K562 (cell line): ENCODE measurements around the gene TLX2. TPM values are rescaled to one million over a fixed set of nuclear protein-coding genes. Genes with fewer than 3 reads are reported as not detected.

Source experiments
- ATAC-seq: fragments of 200-7000 bp; cut with Tn5 transposase; 3 replicates; pipeline ENCODE4 v1.9.1; 2020; ENCODE audit warnings: moderate library complexity
- BruUV-seq: library from RNA; stranded (reverse); fragments of 400-500 nt; replicated peaks from 2 replicates; lab custom pipeline; 2021; lab: Mats Ljungman, UMichigan
- CTCF ChIA-PET: fragments of 300-600 bp; formaldehyde crosslinking; extraction: SDS; loops from one replicate; lab custom pipeline; 2021; ENCODE audit warnings: low intra/inter-chr PET ratio; lab: Yijun Ruan, JAX
- POLR2A ChIA-PET: fragments of 300-600, 350-650 bp; sonication (Branson Sonifier 250); formaldehyde crosslinking; extraction: SDS; loops from one replicate; lab custom pipeline; 2021; ENCODE audit warnings: antibody characterized with exemption, inconsistent platforms; lab: Yijun Ruan, JAX
- DNase-seq, 4 experiments: peaks; one replicate each; pipeline versions ENCODE4 v3.0.0 to v3.0.0-alpha.2; 2011 to 2018; ENCODE audit warnings: low spot score in 3 of 4, mixed read lengths in 3 of 4; ENCODE audit errors: extremely low read depth in 1 of 4
- FAIRE-seq: peaks from 2 replicates; lab custom pipeline; 2011; peaks lifted over from hg19 to GRCh38; lab: Jason Lieb, UNC
- H2AFZ ChIP-seq: 2 replicates; pipeline ENCODE4 v1.6.0; 2011; ENCODE audit warnings: low read depth, low read length, control low read depth, inconsistent platforms
- H3K27ac ChIP-seq: fragments of 200-600 bp; 3 replicates; pipeline ENCODE4 v1.8.0; 2011; ENCODE audit warnings: low read depth, mild to moderate bottlenecking, control low read depth, inconsistent platforms, low read length, moderate library complexity, mixed read lengths; ENCODE audit errors: extremely low read depth
- H3K27me3 ChIP-seq, 2 experiments: fragments of 300-600 bp in 1 of 2; 2 replicates in 1 of 2; 3 replicates in 1 of 2; pipeline versions ENCODE4 v1.6.0 to v1.8.0; 2011; ENCODE audit warnings: inconsistent platforms in 2 of 2, low read length in 2 of 2, mild to moderate bottlenecking in 1 of 2, mixed read lengths in 1 of 2, moderate library complexity in 1 of 2; ENCODE audit not compliant: control insufficient read depth in 2 of 2, insufficient read depth in 2 of 2
- H3K36me3 ChIP-seq: fragments of 300-600 bp; 3 replicates; pipeline ENCODE4 v1.8.0; 2011; ENCODE audit warnings: mild to moderate bottlenecking, low read length, inconsistent platforms; ENCODE audit not compliant: control insufficient read depth, insufficient read depth
- H3K4me1 ChIP-seq, 2 experiments: fragments of 200-600 bp in 1 of 2; replicated peaks in 1 of 2; 2 replicates in 1 of 2; 3 replicates in 1 of 2; pipeline versions ENCODE4 v1.5.1 to v1.8.0; 2011; ENCODE audit warnings: inconsistent platforms in 2 of 2, low read length in 2 of 2, mild to moderate bottlenecking in 1 of 2, mixed read lengths in 1 of 2, moderate library complexity in 1 of 2; ENCODE audit not compliant: control insufficient read depth in 2 of 2, insufficient read depth in 2 of 2
- H3K4me2 ChIP-seq: 2 replicates; pipeline ENCODE4 v1.6.1; 2011; ENCODE audit warnings: low read length, control low read depth, inconsistent platforms, mixed read lengths; ENCODE audit not compliant: insufficient read depth
- H3K4me3 ChIP-seq: fragments of 200-600 bp; sonication (generic), shearing (Covaris generic); 2 replicates; pipeline ENCODE4 v1.5.1; 2016; ENCODE audit warnings: control low read depth, inconsistent platforms
- H3K79me2 ChIP-seq: fragments of 200-600 bp; 3 replicates; pipeline ENCODE4 v1.8.0; 2011; ENCODE audit warnings: low read length, inconsistent platforms; ENCODE audit not compliant: control insufficient read depth, insufficient read depth
- H3K9ac ChIP-seq, 2 experiments: 2 replicates each; pipeline versions ENCODE4 v1.6.0 to v1.6.1; 2011; ENCODE audit warnings: low read depth in 2 of 2, low read length in 2 of 2, control low read depth in 1 of 2, inconsistent platforms in 1 of 2, mild to moderate bottlenecking in 1 of 2, mixed read lengths in 1 of 2; ENCODE audit not compliant: insufficient read depth in 1 of 2
- H3K9me1 ChIP-seq: one replicate; pipeline ENCODE4 v1.6.0; 2011; ENCODE audit warnings: inconsistent platforms, mild to moderate bottlenecking, low read length, moderate library complexity; ENCODE audit not compliant: control insufficient read depth, insufficient read depth
- H3K9me3 ChIP-seq: replicated peaks from 2 replicates; pipeline ENCODE4 v1.5.1; 2011; ENCODE audit warnings: low read depth, low read length, inconsistent platforms; ENCODE audit not compliant: control insufficient read depth, insufficient read depth
- H4K20me1 ChIP-seq: replicated peaks from 2 replicates; pipeline ENCODE4 v1.6.1; 2011; ENCODE audit warnings: low read length, inconsistent platforms, mixed read lengths; ENCODE audit not compliant: control insufficient read depth, insufficient read depth
- BRCA1 ChIP-seq, 2 experiments: fragments of 450-650 bp in 1 of 2; sonication (generic) in 1 of 2; formaldehyde crosslinking in 1 of 2; IDR thresholded peaks; 2 replicates each; pipeline versions ENCODE4 v1.5.0 to v1.6.1; 2017 to 2020; ENCODE audit warnings: mild to moderate bottlenecking in 1 of 2, missing genetic modification reagents in 1 of 2
- COPS2 ChIP-seq: fragments of 450-650 bp; conservative IDR thresholded peaks from 2 replicates; pipeline ENCODE4 v1.6.1; 2016; ENCODE audit warnings: mild to moderate bottlenecking, moderate library complexity
- ELF2 ChIP-seq: fragments of 250-450 bp; sonication (Bioruptor Pico); IDR thresholded peaks from 2 replicates; pipeline ENCODE4 v1.5.0; 2021; ENCODE audit warnings: mild to moderate bottlenecking
- FOXJ3 ChIP-seq: sonication (generic); formaldehyde crosslinking; IDR thresholded peaks from 2 replicates; pipeline ENCODE4 v1.4.0; 2020; ENCODE audit warnings: mild to moderate bottlenecking, missing genetic modification reagents
- KDM4B ChIP-seq, 2 experiments: fragments of 450-650 bp in 1 of 2; sonication (generic) in 1 of 2; IDR thresholded peaks; 2 replicates each; pipeline ENCODE4 v1.6.1; 2016 to 2017; ENCODE audit warnings: borderline replicate concordance in 2 of 2, antibody characterized with exemption in 1 of 2, low read depth in 1 of 2, mild to moderate bottlenecking in 1 of 2
- MTA3 ChIP-seq: fragments of 450-650 bp; formaldehyde crosslinking; IDR thresholded peaks from 2 replicates; pipeline ENCODE4 v1.6.1; 2017; ENCODE audit warnings: mild to moderate bottlenecking, borderline replicate concordance
- MYNN ChIP-seq, 2 experiments: sonication (generic); formaldehyde crosslinking in 1 of 2; IDR thresholded peaks; 2 replicates each; pipeline versions ENCODE4 v1.5.0 to v1.6.1; 2016 to 2020; ENCODE audit warnings: antibody characterized with exemption in 1 of 2, missing genetic modification reagents in 1 of 2
- NR4A1 ChIP-seq, 2 experiments: fragments of 250-450 bp in 1 of 2; fragments of 450-650 bp in 1 of 2; sonication (Bioruptor Pico) in 1 of 2; IDR thresholded peaks; 2 replicates each; pipeline versions ENCODE4 v1.4.0 to v1.6.1; 2016 to 2020; ENCODE audit warnings: mild to moderate bottlenecking in 2 of 2, missing compliant biosample characterization in 1 of 2, missing genetic modification characterization in 1 of 2, moderate library complexity in 1 of 2
- SMAD1 ChIP-seq: fragments of 150-350 bp; IDR thresholded peaks from 2 replicates; pipeline ENCODE4 v1.6.1; 2014; ENCODE audit warnings: low read length, low read depth; ENCODE audit not compliant: partially characterized antibody
- TAL1 ChIP-seq: fragments of 450-650 bp; IDR thresholded peaks from 2 replicates; pipeline ENCODE4 v1.6.1; 2016; ENCODE audit warnings: mild to moderate bottlenecking
- ZNF217 ChIP-seq: sonication (generic); formaldehyde crosslinking; IDR thresholded peaks from 2 replicates; pipeline ENCODE4 v1.8.0; 2022; ENCODE audit warnings: mild to moderate bottlenecking, missing genetic modification reagents
- WGBS: fragments of 100-300 bp; shearing (Covaris generic); methylation state at CpG from one replicate; pipeline ENCODE4 v1.1.6; 2016; ENCODE audit warnings: low coverage, mixed read lengths; ENCODE audit not compliant: insufficient coverage; ENCODE audit errors: missing lambda C conversion rate; 5-methylcytosine and 5-hydroxymethylcytosine counted together
- in situ Hi-C: fragments of 300-500 bp; cut with MboI; formaldehyde crosslinking; loops from 4 replicates; pipeline ENCODE4 v1.15.0; 2018; ENCODE audit warnings: inconsistent platforms, mixed read lengths
- intact Hi-C: fragments of 100-400 bp; cut with micrococcal nuclease; formaldehyde crosslinking; loops from 2 replicates; pipeline ENCODE4 v1.14.2; 2022
- polyA plus RNA-seq, 8 experiments: library from polyadenylated mRNA; depleted of rRNA in 4 of 8; stranded (reverse) in 5 of 8; unstranded in 3 of 8; fragments of >200 nt; fragmentation: Nextera tagmentation in 2 of 8; fragmentation: Illumina TruSeq in 1 of 8; extraction: Ambion mirVana in 2 of 8; extraction: Trizol in 1 of 8; gene quantifications; 2 replicates each; pipeline versions ENCODE4 v1.2.1 to v1.2.3, GENCODE V29; 2011 to 2014; ENCODE audit warnings: inconsistent platforms in 1 of 8, missing spikeins in 1 of 8
- total RNA-seq, 7 experiments: library from RNA; depleted of rRNA in 6 of 7; stranded (reverse); fragments of >200 nt in 6 of 7; fragmentation: Illumina TruSeq in 2 of 7; extraction: Trizol in 2 of 7; gene quantifications; 2 replicates each; pipeline versions ENCODE4 v1.2.1 to v1.2.3, GENCODE V29; 2011 to 2021; ENCODE audit warnings: low replicate concordance in 1 of 7
- TF ChIP-seq, protein P1 (sequence below): fragments of 450-650 bp; conservative IDR thresholded peaks from 2 replicates; pipeline ENCODE4 v1.6.1; 2016; ENCODE audit warnings: missing genetic modification characterization, low read depth, mild to moderate bottlenecking, control low read depth, missing compliant biosample characterization
- TF ChIP-seq, protein P2 (sequence below): fragments of 450-650 bp; IDR thresholded peaks from 2 replicates; pipeline ENCODE4 v1.6.1; 2018; ENCODE audit warnings: mild to moderate bottlenecking, low read depth; ENCODE audit not compliant: partially characterized antibody

The TLX2 gene
- total and polyA plus RNA-seq, 9 of the 15 experiments (the other 6 are each of a cell fraction or from before 2014, with no cell fraction given): not detected

DNA sequence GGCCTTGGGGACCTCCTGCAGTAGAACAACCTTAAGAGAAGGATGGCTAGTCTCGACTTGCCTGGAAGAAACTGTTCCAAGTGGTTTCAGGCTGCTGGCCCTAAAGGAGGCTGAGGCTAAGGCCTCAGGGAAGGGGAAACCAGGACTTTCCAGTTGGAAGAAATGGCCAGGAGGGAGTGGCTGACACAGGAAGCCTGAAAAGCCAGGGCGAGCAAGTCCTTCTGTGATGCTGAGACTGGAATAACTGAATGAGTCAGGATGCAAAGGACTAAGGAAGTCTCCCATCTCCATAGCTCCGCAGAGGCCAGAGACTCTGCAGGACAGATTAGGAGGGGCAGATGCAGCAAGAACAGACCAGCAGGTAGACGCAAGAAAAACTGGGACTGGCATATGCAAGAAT is 22.9 kb downstream of the TLX2 start:
- FAIRE-seq (no peak), DNase-seq (no peak), ATAC-seq (no peak)
- Histone ChIP-seq H2AFZ (no peak overlapping the region), H3K4me2 (no peak overlapping the region), H3K9me1 (no peaks in the 10 kb centered on the region), H3K27ac (no peak overlapping the region), H3K4me1 (peaks cover 6 to 19% of the 10 kb centered on the region in 2 experiments; a peak in 4 of 5 replicates), H3K79me2 (peaks cover under 1% of the 10 kb centered on the region; the same call in 1 of the 3 replicates), H3K36me3 (peaks cover 16% of the 10 kb centered on the region), H3K9ac (no peak overlapping the region), H3K4me3 (no peak overlapping the region), H3K27me3 (no peaks in the 10 kb centered on the region), H3K9me3 (no peaks in the 10 kb centered on the region), H4K20me1 (no peaks in the 10 kb centered on the region)
- intact Hi-C loops: no loop called here
- WGBS: 19% methylated on average over 4 of the region's 4 CpGs
- BruUV-seq: no TSS peak
- CTCF ChIA-PET: no interaction called here
- POLR2A ChIA-PET: interaction anchor here (4.3 kb wide), 1 partner anchor 7 kb away, joined by 25 read pairs; the partner anchor contains the start of genes AUP1 and HTRA2
- TF ChIP-seq ELF2 (CRISPR knock-in tag) (no peak), KDM4B (IDR thresholded peaks at IDR 0.05; ENCODE audit: borderline replicate concordance in 2 of 2, low read depth in 1 of 2) (no peak), NR4A1 (CRISPR knock-in tag; IDR thresholded peaks at IDR 0.05) (no peak), NR4A1 (tag; IDR thresholded peaks at IDR 0.05) (no peak), ZNF217 (CRISPR knock-in tag) (no peak), TAL1 (no peak), FOXJ3 (CRISPR knock-in tag) (no peak), BRCA1 (IDR thresholded peaks at IDR 0.05) (no peak), BRCA1 (CRISPR knock-in tag; IDR thresholded peaks at IDR 0.05) (no peak), MTA3 (no peak), COPS2 (no peak), MYNN (IDR thresholded peaks at IDR 0.05) (no peak), MYNN (CRISPR knock-in tag; IDR thresholded peaks at IDR 0.05) (no peak), SMAD1 (no peak)
- TF ChIP-seq, protein P1, sequence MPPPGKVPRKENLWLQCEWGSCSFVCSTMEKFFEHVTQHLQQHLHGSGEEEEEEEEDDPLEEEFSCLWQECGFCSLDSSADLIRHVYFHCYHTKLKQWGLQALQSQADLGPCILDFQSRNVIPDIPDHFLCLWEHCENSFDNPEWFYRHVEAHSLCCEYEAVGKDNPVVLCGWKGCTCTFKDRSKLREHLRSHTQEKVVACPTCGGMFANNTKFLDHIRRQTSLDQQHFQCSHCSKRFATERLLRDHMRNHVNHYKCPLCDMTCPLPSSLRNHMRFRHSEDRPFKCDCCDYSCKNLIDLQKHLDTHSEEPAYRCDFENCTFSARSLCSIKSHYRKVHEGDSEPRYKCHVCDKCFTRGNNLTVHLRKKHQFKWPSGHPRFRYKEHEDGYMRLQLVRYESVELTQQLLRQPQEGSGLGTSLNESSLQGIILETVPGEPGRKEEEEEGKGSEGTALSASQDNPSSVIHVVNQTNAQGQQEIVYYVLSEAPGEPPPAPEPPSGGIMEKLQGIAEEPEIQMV (tag): no peak
- TF ChIP-seq, protein P2, sequence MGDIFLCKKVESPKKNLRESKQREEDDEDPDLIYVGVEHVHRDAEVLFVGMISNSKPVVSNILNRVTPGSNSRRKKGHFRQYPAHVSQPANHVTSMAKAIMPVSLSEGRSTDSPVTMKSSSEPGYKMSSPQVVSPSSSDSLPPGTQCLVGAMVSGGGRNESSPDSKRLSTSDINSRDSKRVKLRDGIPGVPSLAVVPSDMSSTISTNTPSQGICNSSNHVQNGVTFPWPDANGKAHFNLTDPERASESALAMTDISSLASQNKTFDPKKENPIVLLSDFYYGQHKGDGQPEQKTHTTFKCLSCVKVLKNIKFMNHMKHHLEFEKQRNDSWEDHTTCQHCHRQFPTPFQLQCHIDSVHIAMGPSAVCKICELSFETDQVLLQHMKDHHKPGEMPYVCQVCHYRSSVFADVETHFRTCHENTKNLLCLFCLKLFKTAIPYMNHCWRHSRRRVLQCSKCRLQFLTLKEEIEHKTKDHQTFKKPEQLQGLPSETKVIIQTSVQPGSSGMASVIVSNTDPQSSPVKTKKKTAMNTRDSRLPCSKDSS: no peak
- in situ Hi-C loops: no loop called here
